Activated T-cell treated with anti-CD3 and anti-CD28 coated beads for 1 hour (primary cell): ENCODE measurements around the gene IRX4.

Source experiments
- DNase-seq: peaks from one replicate; pipeline ENCODE4 v3.0.0-alpha.2; 2020; ENCODE audit warnings: low read depth

The IRX4 gene

GRCh38 chr5:1882337-1883119 is at the start of gene IRX4:
TSS of gene IRX4 (minus strand) at chr5:1882925. CDS start at chr5:1882647, 278 bp downstream.
- DNase-seq, result no peak

GRCh38 chr5:1931604-1932231 is 49.0 kb upstream of the IRX4 start:
- no peak for DNase-seq

GRCh38 chr5:1930880-1931603 is 48.3 kb upstream of the IRX4 start:
- no peak for DNase-seq

GRCh38 chr5:1930501-1930879 is 47.8 kb upstream of the IRX4 start:
- DNase-seq, result no peak

GRCh38 chr5:1929108-1929991 is 46.6 kb upstream of the IRX4 start:
- DNase-seq, result no peak

- no peak for DNase-seq
Observed at GRCh38 chr5:1926471-1927341, 44.0 kb upstream of the IRX4 start.

- DNase-seq, result no peak
Observed at GRCh38 chr5:1926071-1926440, 43.3 kb upstream of the IRX4 start.

- no peak for DNase-seq
Observed at GRCh38 chr5:1925111-1926070, 42.7 kb upstream of the IRX4 start.

GRCh38 chr5:1923766-1924165 is 41.0 kb upstream of the IRX4 start:
- no peak for DNase-seq

- no peak for DNase-seq
Observed at GRCh38 chr5:1923341-1923740, 40.6 kb upstream of the IRX4 start.

GRCh38 chr5:1921711-1922110 is 39.0 kb upstream of the IRX4 start:
- no peak for DNase-seq

GRCh38 chr5:1919750-1920149 is 37.0 kb upstream of the IRX4 start:
- no peak for DNase-seq

GRCh38 chr5:1919209-1919566 is 36.5 kb upstream of the IRX4 start:
- DNase-seq, result no peak

- no peak for DNase-seq
Observed at GRCh38 chr5:1918488-1919208, 35.9 kb upstream of the IRX4 start.

GRCh38 chr5:1917830-1918487 is 35.2 kb upstream of the IRX4 start:
- DNase-seq, result no peak

GRCh38 chr5:1916041-1917001 is 33.6 kb upstream of the IRX4 start:
- DNase-seq, result no peak

- DNase-seq, result no peak
Observed at GRCh38 chr5:1915316-1915715, 32.6 kb upstream of the IRX4 start.

GRCh38 chr5:1914471-1914870 is 31.7 kb upstream of the IRX4 start:
- DNase-seq, result no peak
